Right lung (tissue), 10 donors: ENCODE data around the gene SLFNL1. TPM values are rescaled to one million over a fixed set of nuclear protein-coding genes. Genes with fewer than 3 reads are reported as not detected.

Experiments used
- DNase-seq, 2 donors: peaks; one replicate each; pipeline ENCODE4 v3.0.0-alpha.2; 2013
- long read RNA-seq, 8 donors: transcript quantifications; one replicate each; lab custom pipeline, GENCODE V29; 2026
- polyA plus RNA-seq, 5 donors: library from polyadenylated mRNA; unstranded; fragments of 120-200 nt; gene quantifications; one replicate each; pipeline versions ENCODE4 v1.2.1 to v1.2.3, GENCODE V29; 2013; ENCODE audit warnings: inconsistent platforms in 1 of 5, low replicate concordance in 1 of 5; ENCODE audit not compliant: insufficient read length in 5 of 5, insufficient read depth in 1 of 5

SLFNL1 gene
- 1 to 10 TPM in 2 of 5 donors, under 1 TPM in 3; 0.59 to 2.3 (median 0.96) TPM for polyA plus RNA-seq
- long read RNA-seq, donor 1, result 0 reads
- long read RNA-seq, donor 2, result 0 reads
- long read RNA-seq, donor 3, result 0 reads
- long read RNA-seq, donor 4, result 0 reads
- long read RNA-seq, donor 5, result 0 reads
- long read RNA-seq, donor 6, result 0 reads
- long read RNA-seq, donor 7, result 0 reads
- long read RNA-seq, donor 8, result 0 reads

DNA sequence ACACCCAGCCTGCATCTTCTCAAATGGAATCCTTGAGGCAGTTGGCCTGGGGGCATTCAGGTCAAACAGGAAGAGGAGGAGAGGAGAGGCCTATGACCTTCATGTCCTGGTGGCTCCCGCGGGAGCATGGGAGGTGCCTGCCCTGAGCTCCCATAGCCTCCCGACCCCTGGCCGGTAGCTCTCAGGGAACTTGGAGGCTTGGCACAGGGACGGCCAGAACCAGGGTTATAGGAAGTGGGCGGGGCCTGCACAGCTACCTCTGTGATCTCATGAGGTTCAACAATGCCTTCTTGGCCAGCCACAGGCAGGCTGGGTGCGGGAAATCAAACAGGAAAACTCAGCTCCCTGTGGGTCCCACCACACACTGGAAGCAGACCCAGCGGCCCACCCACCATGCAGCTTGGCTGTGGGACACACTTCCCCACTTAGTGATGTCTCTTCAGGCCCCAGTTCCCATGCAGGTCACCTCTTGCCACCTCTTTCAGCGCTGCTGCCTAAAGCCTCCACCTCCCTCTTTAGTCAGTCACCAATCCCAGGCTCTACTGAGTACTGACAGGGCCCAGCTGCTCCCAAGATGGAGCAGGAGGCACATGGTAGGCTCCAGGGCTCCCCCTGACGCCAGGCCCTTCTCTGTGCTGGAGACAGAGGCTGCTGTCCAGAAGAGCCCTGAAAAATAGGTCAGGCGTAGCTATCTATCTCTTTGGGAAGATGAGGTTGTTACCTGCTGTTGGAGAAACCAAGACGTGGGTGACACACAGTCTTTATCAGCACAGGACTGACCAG, at the start of gene SLFNL1:
TSS of gene SLFNL1 (minus strand) at position 200 of the 783 bp plus-strand sequence. CDS start 1,065 bp downstream, outside the sequence.
- DNase-seq, result peak in 1 of 2 donors; percentile 48

DNA sequence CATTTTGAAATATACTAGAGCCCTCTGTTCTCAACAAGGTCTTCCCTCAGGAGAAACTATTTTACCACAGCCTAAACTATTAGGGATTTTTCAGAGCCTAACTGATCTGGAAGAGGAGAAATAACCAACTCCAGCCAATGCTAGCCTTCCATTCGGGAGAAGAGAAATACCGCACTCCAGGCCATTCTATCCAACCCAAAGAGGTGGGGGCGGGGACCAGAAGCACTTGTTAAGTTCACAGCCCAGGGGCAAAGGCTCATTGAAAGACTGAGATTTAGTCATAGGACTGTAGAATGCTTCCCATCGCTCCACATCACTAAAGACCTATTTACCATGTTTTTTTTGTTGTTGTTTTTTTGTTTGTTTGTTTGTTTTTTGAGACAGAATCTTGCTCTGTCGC, 35.4 kb upstream of the SLFNL1 start:
- DNase-seq, result no peak

DNA sequence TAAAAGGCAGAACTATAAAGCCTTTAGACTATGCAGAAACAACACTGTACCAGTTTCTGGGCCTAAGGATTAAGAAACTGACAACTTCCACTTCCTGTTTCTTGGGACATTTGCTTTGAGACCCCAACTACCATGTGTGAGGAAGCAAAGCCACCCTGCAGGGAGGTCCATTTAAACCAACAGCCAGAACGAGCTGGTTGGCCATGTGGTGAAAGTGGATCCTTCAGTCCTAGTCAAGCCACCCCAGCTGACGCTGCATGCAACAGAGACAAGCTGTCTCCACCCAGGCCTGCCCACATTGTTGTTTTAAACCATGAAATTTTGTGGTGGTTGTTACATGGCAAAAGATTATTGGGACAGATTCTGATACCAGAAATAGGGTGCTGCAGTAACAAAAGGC, 31.8 kb upstream of the SLFNL1 start:
- no peak for DNase-seq

DNA sequence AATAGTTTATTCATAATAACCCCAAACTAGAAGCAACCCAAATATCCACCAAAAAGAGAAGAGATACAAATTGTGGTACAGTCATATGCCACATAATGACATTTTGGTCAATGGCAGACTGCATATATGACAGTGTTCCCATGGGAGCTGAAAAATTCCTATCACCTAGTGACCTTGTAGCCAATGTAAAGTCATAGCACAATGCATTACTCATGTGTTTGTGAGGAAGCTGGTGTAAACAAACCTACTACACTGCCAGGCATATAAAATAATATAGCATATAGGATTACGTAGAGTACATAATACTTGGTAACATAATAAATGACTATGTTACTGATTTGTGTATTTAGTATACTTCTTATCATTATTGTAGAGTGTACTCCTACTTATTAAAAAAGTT, 29.5 kb upstream of the SLFNL1 start:
- no peak for DNase-seq

DNA sequence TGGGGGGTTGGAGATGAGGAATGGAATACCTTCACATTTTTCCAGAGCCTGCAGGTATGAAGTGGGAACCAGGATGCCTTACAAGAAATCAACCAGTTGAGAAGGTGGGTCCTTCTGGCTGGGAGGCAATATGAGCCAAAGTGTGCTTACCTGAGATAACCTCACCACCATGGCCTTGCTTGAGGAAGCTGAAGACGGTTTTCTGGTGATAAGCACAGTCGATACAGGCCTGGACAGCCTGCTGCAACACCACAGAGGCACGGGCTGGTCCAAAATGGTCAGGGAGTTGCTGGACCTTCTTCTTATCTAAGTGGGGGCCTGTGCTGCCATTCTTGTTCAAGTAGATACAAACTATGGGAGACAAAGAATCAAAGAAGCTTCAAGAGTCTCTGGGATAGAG, 27.0 kb upstream of the SLFNL1 start:
- no peak for DNase-seq

DNA sequence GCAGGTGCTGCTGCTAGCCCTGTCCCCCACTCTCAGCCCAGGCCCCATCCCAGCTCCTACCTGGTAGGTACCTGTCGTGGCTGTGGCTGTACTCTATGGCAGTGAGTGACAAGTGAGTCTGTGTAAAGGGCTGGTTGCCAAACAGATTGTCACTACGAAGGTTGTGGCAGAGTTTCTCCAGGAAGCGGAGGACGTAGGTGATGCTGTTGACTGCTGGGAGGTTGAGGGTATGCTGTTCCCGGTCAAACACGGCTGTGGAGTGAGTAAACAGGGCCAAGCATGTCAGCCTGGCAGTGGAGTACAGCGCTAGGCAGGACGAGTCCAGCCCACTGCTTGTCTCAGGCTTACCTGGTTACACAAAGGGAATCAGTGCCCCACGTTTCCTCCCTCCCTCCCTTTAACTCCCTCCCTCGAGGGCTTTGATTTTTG, 24.8 kb upstream of the SLFNL1 start:
- peak in 1 of 2 donors; percentile 16 for DNase-seq

DNA sequence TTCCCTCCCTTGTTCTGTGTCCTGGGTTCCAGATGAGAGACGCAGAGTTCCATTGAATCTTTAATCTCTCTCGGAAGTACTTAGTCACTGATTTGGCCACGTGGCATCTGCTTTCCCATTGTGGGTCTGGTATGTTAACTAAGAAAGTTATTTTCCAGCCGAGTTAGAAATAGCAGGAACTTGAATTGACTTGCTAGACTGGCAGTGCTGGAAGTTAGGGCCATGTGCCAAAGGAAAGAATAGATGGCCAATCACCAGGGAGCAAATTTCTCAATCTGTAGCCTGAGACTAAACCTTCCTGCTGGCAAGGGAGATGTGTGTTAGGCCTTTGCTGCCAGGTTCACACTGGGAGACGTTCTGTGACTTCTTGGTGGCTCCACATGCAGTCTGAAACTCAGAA, 24.2 kb upstream of the SLFNL1 start:
- peak in 1 of 2 donors; percentile 29 for DNase-seq

DNA sequence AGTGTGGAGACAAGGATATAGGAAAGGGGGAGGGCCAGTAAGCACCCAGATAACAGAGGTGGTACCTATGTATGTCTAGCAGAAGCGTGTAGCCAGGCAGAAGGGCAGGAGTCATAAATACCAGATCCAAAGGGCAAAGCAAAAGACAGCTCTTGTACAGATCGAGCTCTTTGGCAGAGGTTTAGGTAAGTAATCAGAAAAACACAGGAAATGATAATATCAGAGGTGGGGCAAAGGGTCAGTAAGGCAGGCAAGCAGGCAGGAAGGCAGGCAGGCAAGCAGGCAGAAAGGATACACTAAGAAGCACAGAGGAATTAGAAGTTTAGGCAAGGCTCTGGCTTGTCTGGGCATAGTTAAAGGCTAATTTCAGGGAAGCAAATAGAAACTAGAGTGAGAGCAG, 22.7 kb upstream of the SLFNL1 start:
- no peak for DNase-seq

DNA sequence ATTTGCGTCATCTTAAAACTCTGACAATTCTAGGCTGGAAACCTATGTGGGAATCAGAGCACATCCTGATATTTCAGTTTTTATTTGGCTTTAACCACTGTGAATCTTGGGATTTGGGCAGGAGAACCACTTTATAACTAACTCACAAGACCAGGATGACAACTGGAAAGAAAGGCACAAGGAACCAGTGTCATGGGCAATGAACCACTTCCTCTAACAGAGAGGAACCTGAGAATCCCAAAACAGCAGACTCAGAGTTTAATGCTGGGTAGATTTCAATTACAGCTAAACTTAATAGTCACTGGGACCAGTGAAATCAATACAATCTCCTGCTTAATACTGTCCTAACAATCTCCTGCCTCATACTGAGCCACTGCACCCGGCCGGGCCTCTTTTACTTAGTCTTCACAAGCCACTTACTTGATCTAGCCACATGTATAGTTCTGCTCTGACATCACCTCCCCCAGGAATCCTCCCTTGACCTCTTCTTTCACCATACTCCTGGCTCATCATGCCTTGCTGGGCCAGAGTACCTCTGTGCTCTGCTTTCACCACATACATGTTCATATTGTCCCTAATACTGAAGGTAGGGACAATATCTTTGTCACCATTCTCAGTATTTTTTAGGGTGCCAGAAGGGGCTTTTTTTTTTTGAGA, 20.2 kb upstream of the SLFNL1 start:
- DNase-seq, result no peak

DNA sequence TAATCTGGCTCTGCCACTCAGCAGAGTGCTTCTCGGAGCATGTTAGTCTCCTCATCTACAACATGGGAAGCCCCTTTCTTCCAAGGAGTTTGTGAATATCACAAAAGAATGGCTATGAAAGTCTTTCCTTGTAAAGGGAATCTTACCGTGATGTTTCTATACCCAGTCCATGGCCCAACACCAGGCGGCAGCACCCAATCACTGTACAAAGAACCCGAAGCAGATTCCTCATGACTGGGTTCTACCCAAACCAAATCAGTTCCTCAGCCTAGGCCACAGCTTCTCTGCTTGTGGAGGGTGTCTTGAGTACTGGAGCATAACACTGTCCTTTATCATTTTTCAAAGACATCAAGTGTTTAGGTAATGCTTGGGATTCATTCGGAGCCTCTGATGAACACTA, 16.6 kb upstream of the SLFNL1 start:
- no peak for DNase-seq

DNA sequence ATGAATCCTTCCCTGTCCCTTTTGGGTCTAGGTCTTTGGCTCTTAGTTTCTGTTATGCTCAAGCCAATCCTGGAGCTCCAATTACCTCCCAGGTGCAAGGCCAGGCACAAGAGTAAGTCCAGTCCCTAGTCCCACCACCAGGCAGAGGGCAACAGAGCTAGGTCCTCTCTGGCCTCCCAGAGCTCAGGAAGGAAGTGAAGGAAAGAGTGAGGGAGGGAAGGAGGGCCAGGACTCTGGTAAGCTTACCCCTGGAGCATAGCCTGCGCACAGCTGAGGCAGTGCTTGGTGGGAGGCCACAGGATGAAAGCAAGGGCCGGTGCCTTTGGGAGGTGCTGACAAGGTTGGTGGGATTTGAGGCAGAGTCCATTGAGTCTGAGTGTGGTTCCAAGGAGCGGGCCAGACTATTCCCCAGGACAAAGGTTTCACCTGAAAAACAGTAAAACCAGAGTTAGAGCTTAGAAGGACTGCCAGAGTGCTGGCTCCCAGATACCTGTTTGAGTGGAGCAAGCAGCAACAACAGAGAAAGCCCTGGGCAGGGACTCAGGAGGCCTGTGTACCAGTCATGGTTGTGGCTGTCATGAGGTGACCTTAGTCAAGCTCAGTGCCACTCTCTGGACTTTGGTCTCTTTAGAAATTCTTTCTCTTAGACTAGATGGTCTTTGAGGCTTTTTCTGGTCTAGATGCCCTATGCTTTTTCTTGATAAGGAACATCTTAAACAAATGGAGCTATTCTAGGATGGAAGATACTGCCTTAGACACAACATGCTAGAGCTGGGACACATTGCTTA, 15.8 kb upstream of the SLFNL1 start:
- no peak for DNase-seq

DNA sequence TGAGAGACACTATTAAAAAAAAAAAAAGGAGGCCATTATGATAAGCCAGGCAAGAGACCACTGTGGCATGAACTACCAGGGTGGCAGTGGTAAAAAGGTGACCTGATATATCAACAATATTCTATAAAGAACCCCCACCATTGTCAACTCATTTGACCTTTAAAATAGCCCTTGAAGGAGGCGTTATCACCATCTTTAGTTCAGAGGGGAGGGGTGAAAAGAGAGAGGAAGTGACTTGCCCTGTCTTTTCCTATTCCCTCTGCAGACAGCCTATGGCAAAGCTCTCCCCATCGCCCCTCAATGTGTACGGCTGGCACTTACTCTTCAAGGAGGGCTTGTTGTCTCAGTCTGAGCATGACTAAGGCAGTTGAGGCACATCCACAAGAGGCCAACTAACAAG, 11.7 kb upstream of the SLFNL1 start:
- no peak for DNase-seq

DNA sequence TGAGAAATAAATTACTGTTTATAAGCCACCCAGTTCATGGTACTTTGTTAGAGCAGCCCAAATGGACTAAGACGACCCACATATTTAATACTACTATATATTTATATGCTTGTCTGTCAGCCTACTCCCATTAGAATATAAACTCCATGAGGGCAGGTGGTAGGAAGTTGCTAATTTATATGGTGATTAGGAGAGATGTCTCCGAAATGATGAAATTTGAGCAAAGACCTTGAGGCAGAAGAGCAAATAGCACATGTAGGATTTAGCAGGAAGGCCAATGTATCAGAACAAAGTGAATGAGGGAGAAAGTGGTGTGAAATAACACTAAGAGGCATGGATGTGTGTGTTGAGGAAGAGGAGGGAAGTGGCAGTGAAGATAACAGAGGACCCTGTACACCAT, 10.6 kb upstream of the SLFNL1 start:
- no peak for DNase-seq

DNA sequence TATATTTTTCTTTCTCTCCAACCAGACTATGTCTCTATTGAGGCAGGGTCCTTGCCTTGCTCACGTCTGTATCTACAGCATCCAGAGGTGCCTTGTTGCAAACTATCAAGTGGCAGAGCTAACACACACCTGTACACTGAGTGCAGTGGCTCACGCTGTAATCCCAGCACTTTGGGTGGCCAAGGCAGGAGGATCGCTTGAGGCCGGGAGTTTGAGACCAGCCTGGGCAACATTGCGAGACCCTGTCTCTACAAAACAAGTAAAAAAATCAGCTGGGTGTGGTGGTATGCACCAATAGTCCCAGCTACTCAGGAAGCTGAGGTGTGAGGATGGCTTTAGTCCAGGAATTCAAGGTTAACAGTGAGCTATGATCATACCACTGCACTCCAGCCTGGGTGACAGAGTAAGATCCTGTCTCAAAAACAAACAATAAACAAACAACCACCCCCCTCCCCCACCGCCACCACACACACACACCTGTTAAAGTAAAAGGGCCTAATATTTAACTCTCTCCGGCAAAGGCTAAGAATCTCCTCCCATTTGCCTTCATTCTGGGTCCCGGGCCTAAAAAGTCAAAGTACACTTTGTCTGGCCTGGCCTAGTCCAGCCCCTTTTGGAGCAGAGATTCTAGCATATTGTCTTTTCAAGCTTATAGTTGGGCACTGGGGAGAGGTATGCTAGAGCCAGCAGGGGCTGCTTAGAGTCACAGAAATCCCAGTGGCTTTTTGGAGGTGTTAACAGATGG, 9.5 kb upstream of the SLFNL1 start:
- no peak for DNase-seq

DNA sequence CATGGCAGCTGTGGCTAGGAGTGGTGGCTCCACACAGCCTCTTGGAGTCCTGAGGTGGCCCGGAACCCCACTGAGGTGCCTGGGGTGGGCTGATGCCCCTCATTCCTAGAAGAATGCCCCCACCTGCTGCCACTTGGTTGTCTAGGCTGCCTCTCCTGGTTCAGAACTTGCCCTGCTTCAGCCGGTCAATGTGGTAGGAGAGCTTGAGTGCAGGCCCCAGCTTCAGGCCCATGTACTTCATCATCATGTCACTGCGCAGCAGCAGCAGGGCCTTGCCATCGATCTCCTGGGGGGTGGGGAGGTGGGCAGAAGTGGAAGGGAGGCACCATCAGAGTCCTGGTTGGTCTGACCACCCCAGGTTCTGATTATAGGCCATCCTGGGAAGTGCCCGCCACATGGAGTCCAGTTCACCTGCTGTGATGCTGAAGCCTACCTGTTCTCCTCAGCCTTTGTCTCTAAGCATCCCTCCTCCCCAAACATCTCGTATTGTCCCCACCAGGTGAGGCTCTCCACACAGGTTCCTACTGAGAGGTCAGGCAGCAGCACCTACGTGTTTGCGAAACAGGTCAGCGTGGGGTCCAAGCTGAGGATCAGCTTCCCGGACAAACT, 6.6 kb upstream of the SLFNL1 start:
- no peak for DNase-seq

DNA sequence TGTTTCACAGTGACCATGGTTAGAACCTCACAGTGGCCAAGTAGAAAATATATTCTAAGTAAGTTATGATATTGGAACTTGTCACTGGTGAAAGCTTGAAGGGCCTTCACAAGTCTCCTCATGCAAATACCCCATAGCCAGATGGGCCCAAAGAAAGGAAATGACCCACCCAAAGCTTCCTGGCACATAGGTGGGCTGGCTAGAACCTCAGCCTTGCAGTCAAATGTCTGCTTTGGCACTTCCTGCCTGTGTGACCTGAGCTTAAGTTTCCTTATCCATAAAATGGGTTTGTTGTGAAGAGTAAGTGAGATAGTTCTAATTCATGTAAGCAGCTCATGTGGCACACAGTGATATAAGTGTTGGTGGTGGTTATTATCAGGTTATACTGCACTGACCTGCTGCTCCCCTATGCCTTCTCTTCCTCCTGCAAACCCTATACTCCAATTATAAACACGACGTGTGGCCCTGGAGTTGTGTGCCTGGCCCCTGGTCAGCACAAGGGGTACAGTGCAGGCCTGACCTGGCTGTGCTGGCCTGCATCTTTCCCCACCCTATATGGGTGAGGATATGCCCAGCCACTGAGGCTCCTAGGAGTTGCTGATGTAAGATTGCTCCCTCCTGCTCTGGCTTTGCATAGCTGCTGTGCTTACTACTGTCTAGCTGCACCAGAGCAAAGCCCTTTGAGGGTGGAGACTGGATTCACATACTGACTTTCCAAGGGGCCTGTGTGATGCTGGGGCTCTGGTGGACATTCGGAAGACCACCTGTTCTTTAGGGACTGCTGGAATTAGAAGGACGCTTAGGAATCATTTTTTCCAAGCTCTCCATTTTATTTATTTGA, 4.7 kb upstream of the SLFNL1 start:
- DNase-seq, result no peak

DNA sequence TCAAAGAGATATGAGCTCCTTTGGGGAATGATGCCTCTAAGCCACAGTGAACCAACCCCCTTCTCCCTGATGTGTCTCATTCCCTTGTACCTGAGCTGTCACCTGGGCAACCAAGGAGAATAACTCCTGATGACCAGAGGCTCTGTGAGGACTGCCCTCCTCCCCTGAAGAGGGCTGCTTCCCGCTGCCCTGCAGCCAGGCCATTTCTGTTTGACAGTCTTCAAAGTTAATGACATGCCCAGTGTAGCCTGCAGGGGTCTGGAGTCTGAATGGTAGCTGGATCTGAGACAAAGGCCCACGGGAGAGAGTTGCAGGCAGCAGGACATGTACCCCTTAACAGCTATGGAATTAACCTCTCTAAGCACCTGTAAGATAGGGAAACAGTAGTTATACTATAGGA, 3.4 kb upstream of the SLFNL1 start:
- DNase-seq, result no peak

- no peak for DNase-seq
Measured at GRCh38 chr1:41023279-41023990, 1.9 kb upstream of the SLFNL1 start.

- no peak for DNase-seq
Measured at GRCh38 chr1:41022424-41022823, 899 bp upstream of the SLFNL1 start.
